Muscle layer of duodenum (tissue), 2 donors: ENCODE results near the gene GANAB.
"Not testable (repeated sequence)": the region's sequence is repeated elsewhere in the genome, so short reads cannot be mapped to it uniquely, and the experiment has no call there.

ENCODE experiments used
- H3K27ac ChIP-seq: one replicate; pipeline ENCODE4 v1.7.0; 2013; ENCODE audit warnings: mild to moderate bottlenecking, low read length
- H3K27me3 ChIP-seq: one replicate; pipeline ENCODE4 v1.7.0; 2013; ENCODE audit warnings: low read depth, mild to moderate bottlenecking, control low read depth, low read length
- H3K36me3 ChIP-seq, 2 donors: one replicate each; pipeline ENCODE4 v1.7.0; 2013; ENCODE audit warnings: low read length in 2 of 2, control low read depth in 1 of 2, mild to moderate bottlenecking in 1 of 2; ENCODE audit not compliant: insufficient read depth in 2 of 2, control insufficient read depth in 1 of 2
- H3K4me1 ChIP-seq, 2 donors: one replicate each; pipeline ENCODE4 v1.7.0; 2013; ENCODE audit warnings: low read length in 2 of 2, mild to moderate bottlenecking in 2 of 2, control low read depth in 1 of 2, moderate library complexity in 1 of 2; ENCODE audit not compliant: insufficient read depth in 2 of 2, control insufficient read depth in 1 of 2
- H3K4me3 ChIP-seq, 2 donors: one replicate each; pipeline ENCODE4 v1.7.0; 2013; ENCODE audit warnings: low read length in 2 of 2, low read depth in 1 of 2, mild to moderate bottlenecking in 1 of 2
- H3K9me3 ChIP-seq, 2 donors: one replicate each; pipeline ENCODE4 v1.7.0; 2013; ENCODE audit warnings: low read length in 2 of 2, control low read depth in 1 of 2, mild to moderate bottlenecking in 1 of 2; ENCODE audit not compliant: control insufficient read depth in 1 of 2
- donor health status: healthy.

GANAB gene

DNA sequence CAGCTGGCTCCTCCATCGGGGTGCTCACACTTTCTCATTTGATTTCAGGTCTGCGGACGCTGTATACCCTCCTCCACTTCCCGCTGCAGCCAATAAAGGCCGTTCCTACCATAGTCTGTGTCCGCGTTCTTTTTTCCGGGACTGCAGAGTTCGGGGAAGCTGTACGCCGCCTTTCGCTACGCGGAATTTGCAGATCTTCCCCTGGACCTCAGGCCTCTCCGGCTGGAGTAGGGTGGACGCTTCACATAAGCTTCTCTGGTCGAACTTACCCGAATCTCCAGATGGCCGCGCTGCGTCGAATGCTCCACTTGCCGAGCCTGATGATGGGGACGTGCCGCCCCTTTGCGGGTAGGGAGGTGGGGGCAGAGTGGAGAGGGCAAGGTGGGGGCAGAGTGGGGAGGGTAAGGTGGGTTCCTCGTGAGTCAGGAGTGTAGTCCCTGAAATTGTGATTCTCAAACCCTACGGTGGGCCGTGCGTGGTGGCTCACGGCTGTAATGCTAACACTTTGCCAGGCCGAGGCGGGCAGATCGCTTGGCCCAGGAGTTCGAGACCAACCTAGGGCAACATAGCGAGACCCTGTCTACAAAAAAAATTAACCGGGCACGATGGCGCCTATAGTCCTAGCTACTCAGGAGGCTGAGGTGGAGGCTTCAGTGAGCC lies 19.3 kb upstream of the GANAB start:
- peak overlapping the region; percentile 86 to 90 for H3K4me3 ChIP-seq
- H3K9me3 ChIP-seq: no peaks in the 10 kb centered on the region
- peak overlapping the region; percentile 85 for H3K27ac ChIP-seq
- H3K27me3 ChIP-seq: no peaks in the 10 kb centered on the region
- H3K36me3 ChIP-seq: peaks cover 8% of the 10 kb centered on the region in 2 donors
- H3K4me1 ChIP-seq: peaks cover 15 to 34% of the 10 kb centered on the region in 2 donors

DNA sequence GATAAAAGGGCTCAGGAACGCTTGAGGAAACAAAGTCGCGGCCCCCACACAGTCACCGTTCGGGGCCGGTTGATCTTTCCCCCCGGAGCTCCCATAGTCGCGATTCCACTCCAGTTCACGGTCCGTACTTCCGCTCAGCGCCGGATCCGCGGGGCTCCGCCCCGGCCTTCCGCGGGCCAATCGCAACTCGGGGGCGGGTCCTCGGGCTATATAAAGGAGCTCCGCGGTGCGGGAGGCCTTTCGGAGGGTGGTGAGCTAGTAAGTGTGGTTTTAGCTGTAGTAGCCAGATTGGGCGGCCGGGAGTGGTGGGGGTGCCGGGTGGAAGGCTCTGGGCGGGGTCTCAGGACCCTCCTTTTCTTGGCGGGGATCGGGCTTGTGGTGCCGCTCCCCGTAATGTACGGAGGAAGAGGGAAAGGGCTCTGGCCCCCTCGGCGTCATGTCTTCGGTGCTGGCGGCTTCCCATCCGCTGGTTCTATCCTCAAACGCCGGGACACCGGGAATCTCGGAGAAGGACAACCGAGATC lies 18.7 kb upstream of the GANAB start, which contains the start of the genes C11orf98 and CSKMT:
TSS of gene C11orf98 (minus strand) at position 136 of the 524 bp plus-strand sequence. CDS start at position 95, 41 bp downstream.
TSS of gene CSKMT (plus strand) at position 238 of the 524 bp plus-strand sequence. CDS start 568 bp downstream, outside the sequence.
- Histone ChIP-seq H3K27ac (peak within 1 kb of the TSS; percentile 85), H3K4me1 (peaks cover 15 to 28% of the 10 kb centered on the region in 2 donors), H3K36me3 (peaks cover 8% of the 10 kb centered on the region in 2 donors), H3K27me3 (no peaks in the 10 kb centered on the region), H3K9me3 (no peaks in the 10 kb centered on the region), H3K4me3 (peak within 1 kb of the TSS; percentile 86 to 90)

DNA sequence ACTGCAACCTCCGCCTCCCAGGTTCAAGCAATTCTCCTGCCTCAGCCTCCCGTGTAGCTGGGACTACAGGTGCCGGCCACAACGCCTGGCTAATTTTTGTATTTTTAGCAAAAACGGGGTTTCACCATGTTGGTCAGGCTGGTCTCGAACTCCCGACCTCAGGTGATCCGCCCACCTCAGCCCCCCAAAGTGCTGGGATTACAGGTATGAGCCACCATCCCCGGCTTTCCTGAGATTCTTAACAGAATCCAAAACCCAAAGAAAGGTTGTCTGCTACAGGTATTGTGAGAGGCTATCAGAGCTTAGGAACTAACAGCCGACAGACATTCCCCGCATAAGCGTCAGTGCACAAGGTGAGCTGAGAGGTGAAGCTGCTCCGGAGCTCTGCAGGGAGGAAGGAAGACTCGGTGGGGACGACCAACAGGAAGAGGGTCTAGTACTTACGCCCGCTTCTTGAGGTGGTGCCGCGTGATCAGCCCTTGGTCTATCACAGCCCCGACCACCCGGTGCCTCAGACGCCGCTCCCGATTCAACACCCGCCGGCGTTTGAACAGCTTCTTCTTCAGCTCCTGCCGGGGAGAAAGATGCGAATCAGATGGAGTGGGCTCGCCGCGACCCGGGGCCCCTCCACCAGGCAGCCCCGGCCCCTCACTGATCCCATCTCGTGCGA lies 18.1 kb upstream of the GANAB start:
- Histone ChIP-seq H3K4me3 (peak overlapping the region; percentile 86 to 90), H3K4me1 (peaks cover 15 to 28% of the 10 kb centered on the region in 2 donors), H3K27ac (peak overlapping the region; percentile 85), H3K9me3 (no peaks in the 10 kb centered on the region), H3K36me3 (peaks cover 8% of the 10 kb centered on the region in 2 donors), H3K27me3 (no peaks in the 10 kb centered on the region)

DNA sequence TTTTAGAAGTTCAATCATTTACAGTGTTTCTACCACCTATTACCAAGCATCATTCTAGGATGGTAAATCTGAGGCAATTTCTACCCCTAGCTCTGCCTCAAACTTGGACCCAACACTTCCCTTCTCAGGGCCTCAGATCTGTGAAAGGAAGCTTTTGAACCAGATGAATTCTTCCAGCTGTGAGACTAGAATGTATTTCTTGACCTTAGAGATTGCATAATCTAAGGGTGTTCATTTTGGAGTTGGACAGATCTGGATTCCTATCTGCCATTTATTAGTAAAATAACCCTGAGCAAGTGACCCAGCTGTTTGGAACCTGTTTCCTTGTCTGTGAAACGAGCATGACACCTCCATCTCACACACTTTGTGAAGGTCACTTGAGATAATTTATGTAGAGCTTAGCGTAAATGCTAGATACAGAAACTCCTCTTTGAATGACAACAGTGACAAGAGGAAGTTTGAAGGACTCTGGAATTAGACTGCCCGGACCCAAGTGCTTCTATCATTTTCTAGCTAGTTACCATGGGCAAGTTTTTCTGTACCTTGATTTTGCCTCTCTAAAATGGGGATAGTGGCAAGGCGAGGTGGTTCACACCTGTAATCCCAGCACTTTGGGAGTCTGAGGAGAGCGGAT lies 10.5 kb upstream of the GANAB start:
- Histone ChIP-seq H3K4me3 (no peak overlapping the region), H3K27me3 (no peaks in the 10 kb centered on the region), H3K27ac (no peak overlapping the region), H3K9me3 (no peaks in the 10 kb centered on the region), H3K36me3 (no peaks in the 10 kb centered on the region), H3K4me1 (peaks cover 0 to 8% of the 10 kb centered on the region in 2 donors)

DNA sequence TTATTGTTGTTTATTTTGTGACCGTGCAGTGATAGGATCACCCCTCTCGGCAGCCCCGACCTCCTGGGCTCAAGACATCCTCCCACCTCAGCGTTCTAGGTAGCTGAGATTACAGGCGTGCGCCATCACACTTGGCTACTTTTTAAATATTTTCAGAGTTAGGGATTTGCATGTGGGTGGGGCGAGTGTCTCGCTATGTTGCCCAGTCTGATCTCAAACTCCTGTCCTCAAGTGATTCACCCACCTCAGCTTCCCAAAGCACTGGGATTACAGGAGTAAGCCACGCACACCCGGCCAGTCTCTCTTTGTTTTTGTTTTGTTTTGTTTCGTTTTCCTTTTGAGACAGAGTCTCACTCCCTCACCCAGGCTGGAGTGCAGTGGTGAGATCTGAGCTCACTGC lies 7.9 kb upstream of the GANAB start:
- H3K4me1 ChIP-seq: peaks cover 0 to 13% of the 10 kb centered on the region in 2 donors
- H3K27ac ChIP-seq: no peak overlapping the region
- H3K4me3 ChIP-seq: no peak overlapping the region
- H3K9me3 ChIP-seq: no peaks in the 10 kb centered on the region
- H3K36me3 ChIP-seq: peaks cover 4% of the 10 kb centered on the region in 2 donors
- H3K27me3 ChIP-seq: no peaks in the 10 kb centered on the region

DNA sequence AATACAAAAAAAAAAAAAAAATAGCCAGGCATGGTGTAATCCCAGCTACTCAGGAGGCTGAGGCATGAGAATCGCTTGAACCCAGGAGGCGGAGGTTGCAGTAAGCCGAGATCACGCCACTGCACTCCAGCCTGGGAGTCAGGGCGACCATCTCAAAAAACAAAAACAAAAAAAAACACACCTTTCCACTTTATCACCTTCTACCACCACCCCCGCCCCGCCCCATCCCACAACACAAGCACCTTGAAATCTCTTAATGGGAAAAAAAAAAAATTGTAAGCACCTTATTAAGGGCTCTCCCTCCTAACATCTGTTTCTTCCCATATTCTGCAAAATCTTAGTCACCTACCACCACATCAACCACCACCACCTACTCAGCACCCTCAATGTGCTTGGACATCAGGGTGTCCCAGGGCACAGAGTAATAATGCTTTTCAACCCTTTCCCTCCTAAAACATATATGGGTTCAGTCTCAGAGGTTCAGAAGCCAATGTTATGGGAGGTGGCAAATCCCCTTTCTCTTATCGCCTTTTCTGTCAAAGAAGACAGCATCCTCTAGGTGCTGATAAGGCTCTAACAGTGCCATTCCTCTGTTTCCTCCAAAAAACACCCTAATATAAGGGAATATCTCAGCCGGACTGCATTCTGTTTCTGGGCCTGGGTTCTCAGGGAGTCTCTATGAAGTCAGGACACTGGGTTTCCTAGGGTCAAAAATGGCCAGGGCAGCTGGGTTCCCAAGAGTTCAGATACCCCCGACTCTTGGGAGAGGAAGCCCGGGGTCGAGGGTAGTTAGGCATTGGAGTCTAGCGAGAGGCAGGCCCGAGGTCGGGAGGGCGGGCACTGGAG lies 6.0 kb upstream of the GANAB start:
- Histone ChIP-seq H3K27ac (peak overlapping the region; percentile 88), H3K9me3 (no peaks in the 10 kb centered on the region), H3K36me3 (peaks cover 11 to 20% of the 10 kb centered on the region in 2 donors), H3K4me3 (peak overlapping the region; percentile 90 to 91), H3K4me1 (peaks cover 0 to 15% of the 10 kb centered on the region in 2 donors), H3K27me3 (no peaks in the 10 kb centered on the region)

DNA sequence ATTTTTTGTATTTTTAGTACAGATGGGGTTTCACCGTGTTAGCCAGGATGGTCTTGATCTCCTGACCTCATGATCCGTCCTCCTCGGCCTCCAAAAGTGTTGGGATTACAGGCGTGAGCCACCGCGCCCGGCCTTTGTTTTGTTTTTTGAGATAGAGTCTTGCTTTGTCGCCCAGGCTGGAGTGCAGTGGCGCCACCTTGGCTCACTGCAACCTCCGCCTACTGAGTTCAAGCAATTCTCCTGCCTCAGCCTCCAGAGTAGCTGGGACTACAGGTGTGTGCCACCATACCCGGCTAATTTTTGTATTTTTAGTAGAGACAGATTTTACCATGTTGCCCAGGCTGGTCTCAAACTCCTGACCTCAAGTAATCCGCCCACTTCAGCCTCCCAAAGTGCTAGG lies 3.9 kb upstream of the GANAB start:
- not testable (repeated sequence) for H3K27me3 ChIP-seq

DNA sequence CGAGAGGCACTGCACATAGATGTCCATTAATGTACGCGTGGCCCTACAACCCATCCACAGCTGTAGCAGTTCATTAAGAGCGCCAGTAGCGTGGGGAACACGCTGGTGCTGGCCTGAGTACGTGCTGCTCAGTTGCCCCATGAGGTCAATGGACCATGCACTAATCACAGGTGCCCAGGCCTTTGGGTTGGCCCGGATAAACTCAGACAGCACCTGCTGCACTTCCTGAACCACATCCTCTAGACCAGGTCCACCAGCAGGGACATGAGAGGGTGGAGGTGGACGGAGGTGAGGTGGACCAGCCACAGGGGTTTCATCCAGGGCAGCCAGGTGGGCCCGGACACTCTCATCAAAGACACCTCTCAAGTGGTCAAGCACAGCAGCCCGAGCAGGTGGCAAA lies 3.1 kb upstream of the GANAB start:
- no peaks in the 10 kb centered on the region for H3K27me3 ChIP-seq

More for the DNA sequence above, 3.9 kb upstream of the GANAB start:
- peaks cover 6 to 28% of the 10 kb centered on the region in 2 donors for H3K4me1 ChIP-seq
- H3K27ac ChIP-seq, H3K4me3 ChIP-seq, H3K9me3 ChIP-seq: not testable (repeated sequence)
- H3K36me3 ChIP-seq: peaks cover 11 to 27% of the 10 kb centered on the region in 2 donors

DNA sequence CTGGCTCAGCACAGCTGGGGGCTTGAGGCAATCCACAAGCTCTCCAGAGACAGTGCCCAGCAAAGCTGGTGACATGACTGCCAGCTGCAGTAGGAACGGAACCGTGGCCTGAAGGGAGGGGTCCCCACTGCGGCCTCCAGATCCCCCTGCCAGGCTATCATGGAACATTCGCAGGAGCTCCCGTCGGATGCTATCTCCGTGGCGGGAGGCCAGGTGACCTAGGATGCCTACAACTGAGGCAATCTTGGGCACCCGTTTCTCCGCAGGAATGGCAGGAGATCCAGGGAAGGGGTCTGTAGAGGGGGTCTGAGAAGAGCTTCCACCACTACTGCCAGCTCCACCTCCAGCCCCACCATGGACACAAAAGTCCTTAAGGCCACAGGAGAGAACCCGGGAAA lies 2.6 kb upstream of the GANAB start:
- H3K4me3 ChIP-seq: no peak overlapping the region
- H3K27me3 ChIP-seq: no peaks in the 10 kb centered on the region
- no peaks in the 10 kb centered on the region for H3K9me3 ChIP-seq
- H3K27ac ChIP-seq: no peak overlapping the region
- H3K36me3 ChIP-seq: peaks cover 11 to 32% of the 10 kb centered on the region in 2 donors
- peaks cover 6 to 39% of the 10 kb centered on the region in 2 donors for H3K4me1 ChIP-seq

More for the DNA sequence above, 3.1 kb upstream of the GANAB start:
- Histone ChIP-seq H3K4me3 (no peak overlapping the region), H3K4me1 (peaks cover 6 to 36% of the 10 kb centered on the region in 2 donors), H3K27ac (no peak overlapping the region), H3K36me3 (peaks cover 11 to 28% of the 10 kb centered on the region in 2 donors), H3K9me3 (no peaks in the 10 kb centered on the region)

DNA sequence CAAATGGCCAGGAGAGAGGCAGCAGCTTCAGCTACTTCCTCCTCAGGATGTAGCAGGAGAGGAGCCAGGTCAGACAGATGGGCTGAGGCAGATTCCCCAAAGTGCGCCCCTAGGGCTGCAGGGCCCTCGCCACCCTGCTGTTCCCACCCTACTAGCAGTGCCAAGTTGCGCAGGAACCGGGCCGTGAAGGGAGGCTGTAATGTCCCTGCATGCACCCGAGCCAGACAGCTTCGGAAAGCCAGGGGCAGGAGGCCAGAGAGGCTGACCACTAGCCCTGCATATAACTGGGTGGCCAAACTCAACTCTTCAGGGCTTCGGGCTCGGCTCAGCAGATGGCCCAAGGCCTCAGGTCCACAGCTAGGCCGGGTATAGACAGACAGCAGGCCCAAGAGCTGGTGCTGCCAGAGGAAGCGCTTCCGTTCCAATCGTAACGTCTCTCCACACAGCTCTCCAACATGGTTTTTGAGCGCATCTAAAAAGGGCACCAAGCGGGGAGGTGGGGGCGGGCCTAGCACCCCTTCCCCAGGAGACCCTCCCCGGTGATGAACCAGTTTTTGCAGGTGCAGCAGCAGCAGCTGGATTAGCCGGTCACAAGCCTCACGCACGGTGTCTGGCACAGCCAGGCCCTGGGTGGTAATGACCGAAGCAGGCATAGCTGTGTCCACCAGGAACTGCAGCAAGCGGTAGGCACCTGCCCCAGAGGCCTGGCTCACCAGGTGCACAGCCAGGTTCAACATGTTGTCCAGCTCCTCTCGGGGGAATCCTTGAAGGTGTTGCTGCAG lies 2.0 kb upstream of the GANAB start:
- Histone ChIP-seq H3K9me3 (no peaks in the 10 kb centered on the region), H3K4me3 (no peak overlapping the region), H3K27ac (no peak overlapping the region), H3K36me3 (peaks cover 11 to 36% of the 10 kb centered on the region in 2 donors), H3K27me3 (no peaks in the 10 kb centered on the region), H3K4me1 (peaks cover 6 to 39% of the 10 kb centered on the region in 2 donors)
